ENCODE results near the gene ABCG2.

GRCh38 chr4:88045021-88045420, 113.4 kb downstream of the ABCG2 start:
- no peak for TF ChIP-seq POLR2A (IDR thresholded peaks at IDR 0.05; ENCODE audit: low read depth, low read length)
- no peak for TF ChIP-seq CTCF (conservative IDR thresholded peaks at IDR 0.05; ENCODE audit: low read depth, low read length)
- no peak for TF ChIP-seq NFE2L2 (IDR thresholded peaks at IDR 0.05; ENCODE audit: low read depth, low read length)
- TF ChIP-seq SMC3 (IDR thresholded peaks at IDR 0.05; ENCODE audit: low read depth, low read length), result no peak
- TF ChIP-seq FOS (IDR thresholded peaks at IDR 0.05; ENCODE audit: low read depth, low read length), result no peak
- TF ChIP-seq RAD21 (IDR thresholded peaks at IDR 0.05; ENCODE audit: low read length), result no peak
- TF ChIP-seq RCOR1 (IDR thresholded peaks at IDR 0.05; ENCODE audit: insufficient replicate concordance, low read length), result no peak
- TF ChIP-seq USF2 (IDR thresholded peaks at IDR 0.05; ENCODE audit: low read depth, low read length), result no peak

Measured in IMR-90 (cell line).